GM12878 (cell line): ENCODE data around the gene CHD9. TPM values are rescaled to one million over a fixed set of nuclear protein-coding genes. Genes with fewer than 3 reads are reported as not detected.

Experiments
- ASH2L ChIP-seq: fragments of 300-600, 200-600 bp; sonication (generic); IDR thresholded peaks from 2 replicates; pipeline ENCODE4 v1.6.1; 2017; ENCODE audit warnings: low read depth, mild to moderate bottlenecking, borderline replicate concordance
- ATF2 ChIP-seq: IDR thresholded peaks from 2 replicates; pipeline ENCODE4 v1.6.1; 2012; ENCODE audit warnings: low read length, inconsistent platforms
- BCL11A ChIP-seq: IDR thresholded peaks from 2 replicates; pipeline ENCODE4 v1.6.1; 2011; ENCODE audit warnings: low read depth, low read length
- BHLHE40 ChIP-seq, 2 experiments: fragments of 450-650 bp in 1 of 2; IDR thresholded peaks; 2 replicates each; pipeline ENCODE4 v1.6.1; 2011 to 2017; ENCODE audit warnings: low read depth in 2 of 2, borderline replicate concordance in 1 of 2, improper control_type of control experiment in 1 of 2, low read length in 1 of 2, mild to moderate bottlenecking in 1 of 2
- BRCA1 ChIP-seq: IDR thresholded peaks from 2 replicates; pipeline ENCODE4 v1.6.1; 2011; ENCODE audit warnings: low read depth, low read length, improper control_type of control experiment
- CBFB ChIP-seq: IDR thresholded peaks from 2 replicates; pipeline ENCODE4 v1.6.1; 2016; ENCODE audit warnings: antibody characterized with exemption, low read depth
- E4F1 ChIP-seq: fragments of 450-650 bp; IDR thresholded peaks from 2 replicates; pipeline ENCODE4 v1.6.1; 2018; ENCODE audit warnings: borderline replicate concordance, mild to moderate bottlenecking; ENCODE audit not compliant: partially characterized antibody
- EP300 ChIP-seq, 2 experiments: fragments of 150-350 bp in 1 of 2; IDR thresholded peaks; 2 replicates each; pipeline ENCODE4 v1.6.1; 2011 to 2012; ENCODE audit warnings: low read depth in 2 of 2, low read length in 2 of 2, borderline replicate concordance in 1 of 2, improper control_type of control experiment in 1 of 2, inconsistent platforms in 1 of 2; ENCODE audit not compliant: control insufficient read depth in 1 of 2
- ESRRA ChIP-seq: IDR thresholded peaks from 2 replicates; pipeline ENCODE4 v1.6.1; 2012; ENCODE audit warnings: mild to moderate bottlenecking, low read length, improper control_type of control experiment
- GABPA ChIP-seq: IDR thresholded peaks from 2 replicates; pipeline ENCODE4 v1.6.1; 2014; ENCODE audit warnings: antibody characterized with exemption, low read depth, mild to moderate bottlenecking, inconsistent platforms
- HDAC6 ChIP-seq: fragments of 200-600 bp; sonication (generic); IDR thresholded peaks from one replicate; pipeline ENCODE4 v1.8.0; 2017; ENCODE audit warnings: antibody characterized with exemption; ENCODE audit not compliant: unreplicated experiment
- HDGF ChIP-seq: fragments of 450-650 bp; IDR thresholded peaks from 2 replicates; pipeline ENCODE4 v1.6.1; 2016; ENCODE audit warnings: antibody characterized with exemption
- JUNB ChIP-seq: IDR thresholded peaks from 2 replicates; pipeline ENCODE4 v1.6.1; 2016; ENCODE audit warnings: antibody characterized with exemption, mild to moderate bottlenecking
- KDM1A ChIP-seq: fragments of 200-600 bp; sonication (generic); IDR thresholded peaks from 2 replicates; pipeline ENCODE4 v1.6.1; 2016; ENCODE audit warnings: borderline replicate concordance
- POU2F2 ChIP-seq: IDR thresholded peaks from 3 replicates; pipeline ENCODE4 v1.6.1; 2011; ENCODE audit warnings: low read depth, mild to moderate bottlenecking, low read length, borderline replicate concordance
- RAD21 ChIP-seq: IDR thresholded peaks from 2 replicates; pipeline ENCODE4 v1.6.1; 2011; ENCODE audit warnings: mild to moderate bottlenecking, low read depth, low read length, moderate library complexity; ENCODE audit not compliant: insufficient read depth
- RAD51 ChIP-seq: fragments of 450-650 bp; IDR thresholded peaks from 2 replicates; pipeline ENCODE4 v1.6.1; 2016; ENCODE audit warnings: moderate library complexity, mild to moderate bottlenecking, inconsistent platforms
- RUNX3 ChIP-seq: IDR thresholded peaks from 2 replicates; pipeline ENCODE4 v1.6.1; 2012; ENCODE audit warnings: low read length, inconsistent platforms
- SIX5 ChIP-seq: IDR thresholded peaks from 2 replicates; pipeline ENCODE4 v1.6.1; 2011; ENCODE audit warnings: mild to moderate bottlenecking, low read depth, low read length, moderate library complexity; ENCODE audit not compliant: severe bottlenecking
- SRF ChIP-seq, 2 experiments: IDR thresholded peaks; 2 replicates each; pipeline ENCODE4 v1.6.1; 2011; ENCODE audit warnings: low read depth in 2 of 2, low read length in 2 of 2, mild to moderate bottlenecking in 1 of 2, moderate library complexity in 1 of 2
- STAT3 ChIP-seq: IDR thresholded peaks from 2 replicates; pipeline ENCODE4 v1.6.1; 2011; ENCODE audit warnings: low read depth, low read length, improper control_type of control experiment
- YY1 ChIP-seq: IDR thresholded peaks from 2 replicates; pipeline ENCODE4 v1.6.1; 2011; ENCODE audit warnings: low read depth, mild to moderate bottlenecking, low read length
- ZNF687 ChIP-seq: fragments of 450-650 bp; IDR thresholded peaks from 2 replicates; pipeline ENCODE4 v1.6.1; 2017; ENCODE audit warnings: mild to moderate bottlenecking, moderate library complexity
- polyA plus RNA-seq, 11 experiments: library from polyadenylated mRNA; depleted of rRNA in 4 of 11; unstranded in 6 of 11; stranded (reverse) in 5 of 11; fragments of >200 nt; fragmentation: Nextera tagmentation in 4 of 11; fragmentation: Illumina TruSeq in 1 of 11; extraction: Ambion mirVana in 4 of 11; extraction: Trizol in 1 of 11; gene quantifications; 1 replicate in 1 of 11; 2 replicates in 10 of 11; pipeline versions ENCODE4 v1.2.1 to v1.2.3, GENCODE V29; 2011 to 2016; ENCODE audit warnings: inconsistent platforms in 2 of 11, missing spikeins in 2 of 11, low read depth in 1 of 11
- total RNA-seq, 4 experiments: library from RNA; depleted of rRNA in 3 of 4; stranded (reverse); fragments of >200 nt in 3 of 4; fragmentation: Illumina TruSeq in 1 of 4; extraction: Trizol in 1 of 4; gene quantifications; 2 replicates each; pipeline versions ENCODE4 v1.2.1 to v1.2.3, GENCODE V29; 2013 to 2021

The CHD9 gene
- total and polyA plus RNA-seq, 10 of the 15 experiments (the other 5 are each of a cell fraction or from before 2014, with no cell fraction given) = 29.2 to 95.7 (median 54.3) TPM

GRCh38 chr16:53091466-53092211 is 36.8 kb downstream of the CHD9 start (continued):
- TF ChIP-seq ATF2 (peak; percentile 60; the same call in 1 of the 2 replicates), CBFB (no peak), RAD21 (0 out of 2 replicates have a peak, but pooled peaks have one; percentile 13), YY1 (no peak), BHLHE40 (IDR thresholded peaks at IDR 0.05; ENCODE audit: borderline replicate concordance in 1 of 2, low read depth in 2 of 2, low read length in 1 of 2) (peak; percentile 86), ASH2L (no peak), E4F1 (no peak), SIX5 (no peak), HDAC6 (no peak), KDM1A (no peak), GABPA (no peak), STAT3 (no peak), ESRRA (no peak), POU2F2 (peak; percentile 98; the same call in 2 of the 3 replicates), RUNX3 (peak; percentile 22; the same call in 1 of the 2 replicates), JUNB (peak; percentile 88), HDGF (peak; percentile 75; the same call in 1 of the 2 replicates), BRCA1 (no peak), EP300 (IDR thresholded peaks at IDR 0.05; ENCODE audit: borderline replicate concordance in 1 of 2, control insufficient read depth in 1 of 2, low read depth in 2 of 2, low read length in 2 of 2) (peak in 1 of 2 experiments; percentile 80; a peak in 2 of 4 replicates), RAD51 (peak; percentile 93), BCL11A (peak; percentile 82), ZNF687 (no peak), SRF (IDR thresholded peaks at IDR 0.05; ENCODE audit: low read depth in 2 of 2, low read length in 2 of 2) (0 out of 4 replicates have a peak, but pooled peaks of 1 of the 2 experiments have one; percentile 60)
